GM19240 (cell line): ENCODE results near the gene UBXN1.
"Not testable (repeated sequence)": the region's sequence is repeated elsewhere in the genome, so short reads cannot be mapped to it uniquely, and the experiment has no call there.

Experiments used
- DNase-seq: peaks from one replicate; pipeline ENCODE4 v3.0.0; 2011; ENCODE audit warnings: low spot score; ENCODE audit not compliant: insufficient read length

UBXN1 gene

GRCh38 chr11:62673196-62673525, 5.7 kb downstream of the UBXN1 start:
- no peak for DNase-seq

GRCh38 chr11:62671608-62672389, 7.1 kb downstream of the UBXN1 start, which contains the start of the genes LBHD1 and UQCC3:
Gene LBHD1, minus strand, starts transcription at chr11:62672267. Its CDS starts 2,236 bp downstream, at chr11:62670031.
Gene UQCC3, plus strand, starts transcription at chr11:62671673. Its CDS starts 73 bp downstream, at chr11:62671746.
- no peak for DNase-seq

GRCh38 chr11:62671236-62671607, 7.7 kb downstream of the UBXN1 start:
- no peak for DNase-seq

GRCh38 chr11:62669420-62670161, 9.3 kb downstream of the UBXN1 start:
- no peak for DNase-seq

- no peak for DNase-seq
These were observed 11.4 kb downstream of the UBXN1 start for GRCh38 chr11:62667460-62667859.

- DNase-seq = no peak
These were observed 12.5 kb downstream of the UBXN1 start for GRCh38 chr11:62666259-62666926.

- DNase-seq = no peak
These were observed 13.1 kb downstream of the UBXN1 start for GRCh38 chr11:62665599-62666258.

- DNase-seq = peak; percentile 88
These were observed 13.7 kb downstream of the UBXN1 start, which contains the start of the genes C11orf98 and CSKMT for GRCh38 chr11:62665075-62665598. Gene C11orf98, minus strand, starts transcription at chr11:62665210. Its CDS starts 41 bp downstream, at chr11:62665169. Gene CSKMT, plus strand, starts transcription at chr11:62665312. Its CDS starts 568 bp downstream, at chr11:62665880.

- peak; percentile 33 for DNase-seq
These were observed 14.3 kb downstream of the UBXN1 start for GRCh38 chr11:62664405-62665074.

GRCh38 chr11:62656796-62657429, 22.0 kb downstream of the UBXN1 start:
- DNase-seq = no peak

GRCh38 chr11:62654297-62654696, 24.6 kb downstream of the UBXN1 start:
- no peak for DNase-seq

- no peak for DNase-seq
These were observed 26.5 kb downstream of the UBXN1 start for GRCh38 chr11:62652161-62653006.

GRCh38 chr11:62650283-62650682, 28.6 kb downstream of the UBXN1 start:
- DNase-seq = not testable (repeated sequence)

GRCh38 chr11:62649486-62649885, 29.4 kb downstream of the UBXN1 start:
- DNase-seq = no peak

GRCh38 chr11:62648967-62649364, 29.9 kb downstream of the UBXN1 start:
- no peak for DNase-seq

- no peak for DNase-seq
These were observed 30.5 kb downstream of the UBXN1 start for GRCh38 chr11:62648185-62648966.

- no peak for DNase-seq
These were observed 31.3 kb downstream of the UBXN1 start for GRCh38 chr11:62647609-62648005.
